ENCODE measurements around the gene GSTT2.

GSTT2 gene

DNA sequence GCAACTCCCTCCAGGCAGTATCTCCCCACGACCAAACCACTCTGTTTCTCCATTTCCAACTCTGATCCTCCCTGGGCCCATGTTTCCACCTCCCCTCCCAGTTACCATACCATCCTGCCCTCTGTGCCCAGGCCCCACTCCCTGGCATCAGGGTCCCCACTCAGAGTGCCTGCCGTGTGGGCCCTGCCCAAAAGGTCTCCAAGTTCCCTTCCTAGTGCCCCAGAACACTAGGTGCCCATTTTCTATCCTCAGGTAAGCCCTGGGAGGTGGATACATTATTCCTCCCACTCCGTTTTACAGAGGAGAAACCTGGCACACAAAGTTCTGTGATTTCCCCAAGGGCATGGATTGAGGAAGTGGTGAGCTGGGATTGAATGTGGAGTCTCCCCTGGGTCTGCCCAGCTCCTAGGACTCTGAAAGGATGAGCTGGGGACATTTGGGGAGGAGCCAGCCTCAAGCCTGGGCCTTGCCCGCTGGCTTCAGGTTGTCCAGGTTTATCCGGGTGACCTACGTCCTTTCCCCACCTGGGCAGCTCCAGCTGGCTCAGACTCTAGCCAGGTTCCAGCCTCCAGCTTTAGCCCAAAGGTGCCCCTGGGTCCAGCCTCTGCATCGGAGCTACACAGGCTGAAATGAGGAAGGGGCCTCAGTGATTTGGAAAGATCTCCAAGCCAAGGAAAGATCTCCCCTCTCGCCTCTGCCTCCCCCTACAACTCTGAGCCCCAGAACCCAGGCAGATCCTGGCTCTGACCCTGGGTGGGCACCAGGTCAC, 27.5 kb downstream of the GSTT2 start:
- no peaks in the 10 kb centered on the region for H3K36me3 ChIP-seq (ENCODE audit: insufficient read depth, low read length)
- H2AFZ ChIP-seq (ENCODE audit: low read depth, low read length), result no peak overlapping the region
- H3K27me3 ChIP-seq (ENCODE audit: insufficient read depth, low read length), result peaks cover 3% of the 10 kb centered on the region
- peaks cover 3% of the 10 kb centered on the region for H3K4me1 ChIP-seq (ENCODE audit: insufficient read depth, low read length)
- H3K9me3 ChIP-seq (ENCODE audit: low read length), result peaks cover 4% of the 10 kb centered on the region
- no peak overlapping the region for H3K4me3 ChIP-seq (ENCODE audit: low read length)

DNA sequence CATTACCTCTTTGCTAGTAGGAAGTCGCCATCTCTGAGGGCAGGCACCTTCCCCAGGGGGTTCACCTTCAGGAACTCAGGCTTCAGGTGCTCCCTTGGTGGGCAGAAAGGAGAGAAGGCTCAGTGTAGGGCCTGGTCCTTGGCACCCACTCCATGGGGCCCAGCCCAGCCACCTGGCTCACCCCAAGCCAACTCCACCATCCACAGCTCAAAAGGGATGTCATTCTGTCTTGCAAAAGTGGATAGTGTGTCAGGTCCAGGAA, 28.0 kb downstream of the GSTT2 start:
- no peaks in the 10 kb centered on the region for H3K36me3 ChIP-seq (ENCODE audit: insufficient read depth, low read length)
- no peak overlapping the region for H2AFZ ChIP-seq (ENCODE audit: low read depth, low read length)
- H3K4me3 ChIP-seq (ENCODE audit: low read length), result no peak overlapping the region
- H3K4me1 ChIP-seq (ENCODE audit: insufficient read depth, low read length), result peaks cover 5% of the 10 kb centered on the region
- peaks cover 3% of the 10 kb centered on the region for H3K27me3 ChIP-seq (ENCODE audit: insufficient read depth, low read length)
- peaks cover 4% of the 10 kb centered on the region for H3K9me3 ChIP-seq (ENCODE audit: low read length)

DNA sequence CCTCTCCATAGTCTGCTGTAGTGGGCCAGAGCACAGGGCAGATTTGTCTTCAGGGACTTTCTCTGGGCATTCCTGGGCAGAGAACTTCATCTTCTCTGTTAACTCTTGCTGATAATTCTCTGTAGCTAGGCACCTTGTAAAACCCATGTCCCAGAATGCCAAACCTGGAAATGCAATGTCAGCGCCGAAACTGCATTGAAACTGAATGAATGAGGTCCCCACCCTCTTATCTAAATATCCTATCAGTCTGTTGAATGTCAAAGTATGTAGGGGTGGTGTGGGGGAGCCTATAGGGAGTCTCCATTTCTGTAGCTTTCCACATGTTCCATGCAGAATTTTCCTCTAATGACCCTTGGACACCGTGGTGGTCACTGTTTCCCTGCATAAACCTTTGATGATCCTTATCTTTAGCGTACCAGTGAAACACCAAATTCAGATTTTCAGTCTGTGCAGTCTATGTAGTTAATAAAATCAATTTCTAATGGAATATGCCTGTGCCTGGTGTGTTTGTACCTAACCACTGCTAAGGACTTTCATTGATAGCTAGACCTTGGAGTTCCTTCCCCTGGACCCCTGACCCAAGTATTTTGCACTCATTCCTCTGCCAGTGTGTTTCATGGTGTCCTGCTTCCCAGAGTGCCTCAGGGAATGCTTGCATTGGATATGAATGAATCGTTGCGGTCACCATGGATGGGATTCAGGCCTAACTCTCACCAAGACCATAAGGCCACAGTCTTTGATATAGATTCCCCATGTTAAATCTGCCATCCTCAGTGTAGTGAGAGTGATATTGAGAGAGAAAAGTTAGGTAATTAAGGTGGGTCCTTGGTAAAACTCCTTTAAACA, 28.7 kb downstream of the GSTT2 start:
- Histone ChIP-seq H3K36me3 (ENCODE audit: insufficient read depth, low read length) (no peaks in the 10 kb centered on the region), H3K9me3 (ENCODE audit: low read length) (peaks cover 4% of the 10 kb centered on the region), H3K27me3 (ENCODE audit: insufficient read depth, low read length) (peaks cover 3% of the 10 kb centered on the region)

DNA sequence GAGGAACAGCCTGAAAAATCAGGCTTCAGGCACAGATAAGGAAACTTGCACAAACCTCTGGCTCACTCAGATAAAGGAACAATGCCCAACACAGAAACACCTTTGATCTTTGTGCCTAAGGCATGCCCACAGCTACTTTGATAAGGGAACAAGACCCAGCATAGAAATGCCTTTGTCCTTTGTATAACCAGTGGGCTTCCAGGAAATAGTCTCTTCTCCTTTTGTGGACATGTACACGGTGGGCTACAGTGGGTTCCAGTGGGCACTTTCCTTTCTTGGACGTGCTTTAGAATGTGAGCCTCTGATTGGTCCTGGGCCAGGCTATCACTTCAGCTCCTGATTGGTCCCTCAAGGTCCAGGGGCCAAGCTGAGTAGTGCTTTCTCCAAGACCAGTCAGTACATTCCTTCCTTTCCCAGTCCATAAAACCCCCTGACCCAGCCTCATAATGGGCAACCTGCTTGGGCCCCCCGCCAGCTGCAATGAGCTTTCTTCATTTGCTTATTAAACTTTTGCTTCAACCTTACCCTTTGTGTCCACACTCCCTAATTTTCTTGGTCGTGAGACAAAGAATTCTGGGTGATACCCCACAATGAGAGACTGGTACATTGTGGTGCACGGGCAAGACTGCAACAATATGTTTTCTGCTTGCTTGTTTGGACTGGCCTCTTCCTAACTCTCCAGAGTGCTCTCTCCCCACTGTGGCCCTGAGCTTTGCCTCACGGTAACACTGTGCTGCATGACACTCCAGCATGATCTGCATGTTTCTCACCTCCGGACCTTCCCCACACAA, 29.5 kb downstream of the GSTT2 start:
- H3K27me3 ChIP-seq (ENCODE audit: insufficient read depth, low read length), result peaks cover 3% of the 10 kb centered on the region
- H3K9me3 ChIP-seq (ENCODE audit: low read length), result peaks cover 4% of the 10 kb centered on the region
- peaks cover 5% of the 10 kb centered on the region for H3K4me1 ChIP-seq (ENCODE audit: insufficient read depth, low read length)
- no peak overlapping the region for H3K4me3 ChIP-seq (ENCODE audit: low read length)
- no peaks in the 10 kb centered on the region for H3K36me3 ChIP-seq (ENCODE audit: insufficient read depth, low read length)
- H2AFZ ChIP-seq (ENCODE audit: low read depth, low read length), result no peak overlapping the region

More for the DNA sequence above, 28.7 kb downstream of the GSTT2 start:
- peaks cover 5% of the 10 kb centered on the region for H3K4me1 ChIP-seq (ENCODE audit: insufficient read depth, low read length)
- no peak overlapping the region for H2AFZ ChIP-seq (ENCODE audit: low read depth, low read length)
- H3K4me3 ChIP-seq (ENCODE audit: low read length), result no peak overlapping the region

DNA sequence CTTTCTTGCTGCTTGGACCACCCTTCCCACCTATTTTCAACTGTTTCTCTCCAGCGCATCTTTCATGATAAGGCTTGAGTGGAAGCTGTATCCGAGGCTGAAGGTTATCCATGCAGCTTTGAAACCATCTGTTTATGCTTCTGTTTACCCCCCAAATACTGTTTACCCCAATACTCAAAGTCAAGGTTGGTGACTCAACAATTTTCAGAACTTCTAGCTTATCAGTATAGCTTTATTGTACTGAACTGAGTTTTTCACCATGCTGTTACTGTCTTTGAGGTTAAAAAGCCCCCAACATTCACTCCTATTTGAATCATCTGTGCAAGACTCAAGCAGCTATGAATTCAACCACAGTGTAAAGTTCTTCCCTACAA, 30.1 kb downstream of the GSTT2 start:
- Histone ChIP-seq H3K27me3 (ENCODE audit: insufficient read depth, low read length) (peaks cover 3% of the 10 kb centered on the region), H3K4me1 (ENCODE audit: insufficient read depth, low read length) (peaks cover 5% of the 10 kb centered on the region), H2AFZ (ENCODE audit: low read depth, low read length) (no peak overlapping the region), H3K9me3 (ENCODE audit: low read length) (peaks cover 4% of the 10 kb centered on the region), H3K36me3 (ENCODE audit: insufficient read depth, low read length) (no peaks in the 10 kb centered on the region), H3K4me3 (ENCODE audit: low read length) (no peak overlapping the region)

DNA sequence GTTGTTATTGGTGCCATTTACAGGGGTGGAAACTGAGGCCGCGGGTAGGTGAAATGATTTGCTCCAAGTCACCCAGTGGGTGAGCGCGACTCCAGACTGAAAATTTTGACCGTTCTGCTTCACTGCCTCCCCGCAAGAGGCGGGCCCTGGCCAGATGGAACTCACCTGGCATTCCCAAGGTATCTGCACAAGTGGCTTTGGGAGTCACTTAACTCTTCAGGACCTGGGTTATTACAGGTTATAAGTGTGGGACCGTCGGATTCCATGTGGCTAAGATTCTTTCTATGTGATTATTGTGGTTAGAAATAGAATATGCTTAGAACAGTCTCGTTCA, 31.8 kb downstream of the GSTT2 start:
- Histone ChIP-seq H3K9me3 (ENCODE audit: low read length) (peaks cover 5% of the 10 kb centered on the region), H3K36me3 (ENCODE audit: insufficient read depth, low read length) (no peaks in the 10 kb centered on the region), H3K4me3 (ENCODE audit: low read length) (peak overlapping the region; percentile 70), H3K4me1 (ENCODE audit: insufficient read depth, low read length) (peaks cover 5% of the 10 kb centered on the region), H2AFZ (ENCODE audit: low read depth, low read length) (peak overlapping the region; percentile 43), H3K27me3 (ENCODE audit: insufficient read depth, low read length) (peaks cover 3% of the 10 kb centered on the region)

DNA sequence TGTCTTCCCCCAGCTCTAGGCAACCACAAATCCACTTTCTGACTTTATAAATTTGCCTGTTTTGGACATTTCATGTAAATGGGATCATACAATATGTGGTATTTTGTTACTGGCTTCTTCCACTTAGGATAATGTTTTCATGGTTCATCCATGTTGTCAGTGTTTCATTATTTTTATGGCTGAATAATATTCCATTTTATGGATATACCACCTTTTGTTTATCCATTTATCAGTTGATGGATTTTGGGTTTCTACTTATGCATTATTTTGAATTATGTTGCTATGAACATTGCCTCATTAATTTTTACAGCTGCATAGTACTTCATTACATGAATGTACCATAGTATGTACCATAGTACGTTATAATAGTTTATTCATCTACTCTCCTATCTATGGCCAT, 36.2 kb downstream of the GSTT2 start:
- Histone ChIP-seq H3K9me3 (ENCODE audit: low read length) (peaks cover 2% of the 10 kb centered on the region), H3K27me3 (ENCODE audit: insufficient read depth, low read length) (no peaks in the 10 kb centered on the region), H3K4me1 (ENCODE audit: insufficient read depth, low read length) (peaks cover 5% of the 10 kb centered on the region), H2AFZ (ENCODE audit: low read depth, low read length) (no peak overlapping the region), H3K4me3 (ENCODE audit: low read length) (no peak overlapping the region), H3K36me3 (ENCODE audit: insufficient read depth, low read length) (peaks cover 9% of the 10 kb centered on the region)

DNA sequence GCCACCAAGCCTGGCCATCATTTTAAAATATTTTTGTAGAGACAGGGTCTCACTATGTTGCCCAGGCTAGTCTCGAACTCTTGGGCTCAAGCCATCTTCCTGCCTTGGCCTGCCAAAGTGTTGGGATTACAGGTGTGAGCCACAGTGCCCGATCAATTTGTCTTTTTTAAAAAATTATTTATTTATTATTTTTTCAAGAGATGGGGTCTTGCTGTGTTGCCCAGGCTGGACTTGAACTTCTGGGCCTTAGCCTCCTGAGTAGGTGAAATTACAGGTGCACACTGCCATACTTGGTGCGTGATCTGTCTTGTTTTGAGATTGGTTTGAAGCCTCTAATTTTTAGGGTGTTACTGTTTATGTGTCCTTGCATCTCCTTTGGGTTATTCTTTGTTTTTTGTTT, 41.4 kb downstream of the GSTT2 start:
- Histone ChIP-seq H2AFZ (ENCODE audit: low read depth, low read length) (no peak overlapping the region), H3K4me3 (ENCODE audit: low read length) (no peak overlapping the region), H3K36me3 (ENCODE audit: insufficient read depth, low read length) (peaks cover 12% of the 10 kb centered on the region), H3K4me1 (ENCODE audit: insufficient read depth, low read length) (no peaks in the 10 kb centered on the region), H3K27me3 (ENCODE audit: insufficient read depth, low read length) (no peaks in the 10 kb centered on the region), H3K9me3 (ENCODE audit: low read length) (no peaks in the 10 kb centered on the region)

DNA sequence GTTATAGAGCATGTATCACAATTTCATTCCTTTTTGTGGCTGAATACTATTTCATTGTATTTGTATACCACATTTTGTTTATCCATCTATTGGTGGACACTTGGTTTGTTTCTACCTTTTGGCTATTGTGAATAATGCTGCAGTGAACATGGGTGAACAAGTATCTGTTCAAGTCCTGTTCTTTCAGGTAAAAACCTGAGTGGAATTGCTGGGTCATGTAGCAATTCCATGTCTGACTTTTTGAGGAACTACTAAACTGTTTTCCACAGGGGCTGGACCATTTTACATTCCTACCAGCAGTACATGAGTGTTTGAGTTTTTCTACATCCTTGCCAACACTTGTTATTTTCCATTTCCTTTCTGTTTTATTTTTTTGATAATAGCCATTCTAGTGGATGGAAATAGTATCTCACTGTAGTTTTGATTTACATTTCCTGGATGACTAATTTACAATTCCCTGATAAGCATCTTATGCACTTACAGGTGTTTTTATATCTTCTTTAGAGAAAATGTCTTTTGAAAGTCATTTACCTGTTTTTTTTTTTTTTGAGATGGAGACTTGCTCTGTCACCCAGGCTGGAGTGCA, 43.4 kb downstream of the GSTT2 start:
- Histone ChIP-seq H3K4me1 (ENCODE audit: insufficient read depth, low read length) (no peaks in the 10 kb centered on the region), H3K9me3 (ENCODE audit: low read length) (no peaks in the 10 kb centered on the region), H3K4me3 (ENCODE audit: low read length) (no peak overlapping the region), H3K27me3 (ENCODE audit: insufficient read depth, low read length) (no peaks in the 10 kb centered on the region), H3K36me3 (ENCODE audit: insufficient read depth, low read length) (peaks cover 3% of the 10 kb centered on the region), H2AFZ (ENCODE audit: low read depth, low read length) (no peak overlapping the region)

DNA sequence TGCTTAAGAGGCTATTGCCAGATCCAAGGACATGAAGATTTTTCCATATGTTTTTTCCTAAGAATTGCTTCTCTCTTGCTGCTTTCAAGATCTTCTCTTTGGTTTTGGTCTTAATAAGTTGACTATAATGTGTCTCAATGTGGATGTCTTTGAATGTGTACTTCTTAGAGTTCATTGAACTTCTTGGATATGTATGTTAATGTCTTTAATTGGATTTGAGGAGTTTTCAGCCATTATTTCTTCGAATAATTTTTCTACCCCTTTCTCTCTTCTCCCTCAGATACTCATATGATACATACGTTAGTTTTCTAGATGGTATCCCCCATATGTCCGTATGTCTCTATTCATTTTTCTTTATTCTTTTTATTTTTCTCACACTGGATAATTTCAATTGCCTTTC, 44.4 kb downstream of the GSTT2 start:
- no peaks in the 10 kb centered on the region for H3K27me3 ChIP-seq (ENCODE audit: insufficient read depth, low read length)
- no peak overlapping the region for H2AFZ ChIP-seq (ENCODE audit: low read depth, low read length)
- no peaks in the 10 kb centered on the region for H3K4me1 ChIP-seq (ENCODE audit: insufficient read depth, low read length)
- no peaks in the 10 kb centered on the region for H3K9me3 ChIP-seq (ENCODE audit: low read length)
- no peak overlapping the region for H3K4me3 ChIP-seq (ENCODE audit: low read length)
- H3K36me3 ChIP-seq (ENCODE audit: insufficient read depth, low read length), result peaks cover 3% of the 10 kb centered on the region

DNA sequence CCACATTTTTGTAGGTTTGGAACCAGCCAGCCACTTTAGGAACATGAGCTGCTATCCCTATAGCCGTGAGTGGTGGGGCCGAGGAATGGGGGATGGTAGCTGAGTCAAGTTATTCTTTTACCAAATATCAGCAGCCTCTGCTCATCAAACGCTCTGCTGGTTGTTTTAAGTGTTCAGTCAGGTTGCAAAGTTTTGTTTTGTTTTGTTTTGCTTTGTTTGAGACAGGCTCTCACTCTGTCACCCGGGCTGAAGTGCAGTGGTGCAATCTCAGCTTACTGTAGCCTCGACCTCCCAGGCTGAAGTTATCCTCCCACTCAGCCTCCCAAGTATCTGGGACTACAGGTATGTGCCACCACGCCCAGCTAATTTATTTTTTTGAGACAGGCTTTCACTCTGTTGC, 45.5 kb downstream of the GSTT2 start:
- Histone ChIP-seq H3K27me3 (ENCODE audit: insufficient read depth, low read length) (no peaks in the 10 kb centered on the region), H3K4me3 (ENCODE audit: low read length) (no peak overlapping the region), H3K9me3 (ENCODE audit: low read length) (no peaks in the 10 kb centered on the region), H2AFZ (ENCODE audit: low read depth, low read length) (no peak overlapping the region), H3K36me3 (ENCODE audit: insufficient read depth, low read length) (peaks cover 3% of the 10 kb centered on the region), H3K4me1 (ENCODE audit: insufficient read depth, low read length) (no peaks in the 10 kb centered on the region)

DNA sequence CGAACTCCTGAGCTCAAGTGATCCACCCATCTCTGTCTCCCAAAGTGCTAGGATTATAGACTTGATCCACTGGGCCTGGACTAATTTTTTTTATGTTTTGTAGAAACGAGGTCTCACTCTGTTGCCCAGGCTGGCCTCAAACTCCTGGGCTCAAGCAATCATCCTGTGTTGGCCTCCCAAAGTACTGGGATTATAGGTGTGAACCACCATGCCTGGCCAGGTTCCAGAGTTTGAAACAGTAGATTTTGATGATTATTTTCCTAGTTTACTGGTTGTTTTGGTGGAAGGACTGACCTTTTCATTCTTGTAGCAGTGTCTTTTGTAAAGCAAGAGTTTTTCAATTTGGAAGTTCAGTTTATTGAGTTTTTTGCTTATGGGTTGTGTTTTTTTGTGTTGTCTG, 46.1 kb downstream of the GSTT2 start:
- Histone ChIP-seq H3K27me3 (ENCODE audit: insufficient read depth, low read length) (no peaks in the 10 kb centered on the region), H3K4me1 (ENCODE audit: insufficient read depth, low read length) (no peaks in the 10 kb centered on the region), H2AFZ (ENCODE audit: low read depth, low read length) (no peak overlapping the region), H3K9me3 (ENCODE audit: low read length) (no peaks in the 10 kb centered on the region), H3K36me3 (ENCODE audit: insufficient read depth, low read length) (peaks cover 3% of the 10 kb centered on the region), H3K4me3 (ENCODE audit: low read length) (no peak overlapping the region)

DNA sequence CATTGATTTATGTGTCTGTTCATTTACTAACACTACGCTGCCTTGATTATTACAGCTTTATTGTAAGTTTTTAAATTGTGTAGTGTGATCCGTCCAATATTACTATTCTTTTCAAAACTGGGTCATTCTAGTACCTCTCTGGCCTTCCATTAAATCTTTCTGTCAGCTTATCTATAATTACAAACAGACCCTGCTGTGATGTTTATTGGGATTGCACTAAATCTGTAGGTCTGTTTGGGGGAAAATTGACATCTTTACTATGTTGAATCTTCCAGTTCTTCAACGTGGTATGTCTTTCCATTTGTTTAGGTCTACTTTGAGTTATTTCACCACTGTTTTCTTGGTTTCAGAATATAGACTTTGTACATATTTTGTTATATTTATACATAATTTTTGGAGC, 46.8 kb downstream of the GSTT2 start:
- Histone ChIP-seq H3K9me3 (ENCODE audit: low read length) (no peaks in the 10 kb centered on the region), H3K27me3 (ENCODE audit: insufficient read depth, low read length) (no peaks in the 10 kb centered on the region), H3K36me3 (ENCODE audit: insufficient read depth, low read length) (peaks cover 3% of the 10 kb centered on the region), H3K4me3 (ENCODE audit: low read length) (no peak overlapping the region), H3K4me1 (ENCODE audit: insufficient read depth, low read length) (no peaks in the 10 kb centered on the region), H2AFZ (ENCODE audit: low read depth, low read length) (no peak overlapping the region)
